A549 (cell line): ENCODE results near the gene RGS6. TPM values are rescaled to one million over a fixed set of nuclear protein-coding genes. Genes with fewer than 3 reads are reported as not detected.

Experiments used
- ATAC-seq, 2 experiments: fragments of 200-7000 bp in 1 of 2; fragments of >200 bp in 1 of 2; cut with Nextera tagmentation in 1 of 2; cut with Tn5 transposase in 1 of 2; 3 replicates each; pipeline versions ENCODE4 v1.8.0 to v1.9.1; 2018 to 2020; ENCODE audit warnings: mild to moderate bottlenecking in 1 of 2, moderate library complexity in 1 of 2
- CTCF ChIA-PET: fragments of 300-600 bp; sonication (Branson Sonifier 250); formaldehyde crosslinking; extraction: SDS; loops from one replicate; lab custom pipeline; 2021; ENCODE audit warnings: antibody characterized with exemption, inconsistent platforms; lab: Yijun Ruan, JAX
- POLR2A ChIA-PET: fragments of 350-600 bp; formaldehyde crosslinking; extraction: SDS; loops from one replicate; lab custom pipeline; 2021; ENCODE audit warnings: antibody characterized with exemption, inconsistent platforms; lab: Yijun Ruan, JAX
- DNase-seq, 2 experiments: peaks; one replicate each; pipeline versions ENCODE4 v3.0.0 to v3.0.0-alpha.2; 2011 to 2016; ENCODE audit warnings: low read depth in 1 of 2, low spot score in 1 of 2
- FAIRE-seq: peaks from 2 replicates; lab custom pipeline; 2011; peaks lifted over from hg19 to GRCh38; lab: Jason Lieb, UNC
- H3K27ac ChIP-seq, 2 experiments: fragments of >200 bp; sonication (Bioruptor Twin); formaldehyde crosslinking; 3 replicates each; pipeline ENCODE4 v1.5.1; 2016 to 2017
- H3K4me1 ChIP-seq: fragments of >200 bp; sonication (Bioruptor Twin); formaldehyde crosslinking; 3 replicates; pipeline ENCODE4 v1.6.1; 2016
- H3K4me2 ChIP-seq: fragments of >200 bp; sonication (Bioruptor Twin); formaldehyde crosslinking; 3 replicates; pipeline ENCODE4 v1.6.1; 2016
- H3K4me3 ChIP-seq: fragments of >200 bp; sonication (Bioruptor Twin); formaldehyde crosslinking; 3 replicates; pipeline ENCODE4 v1.5.1; 2016
- H3K9me3 ChIP-seq: fragments of >200 bp; sonication (Bioruptor Twin); formaldehyde crosslinking; 3 replicates; pipeline ENCODE4 v1.6.1; 2016
- BCL3 ChIP-seq: fragments of >200 bp; sonication (Bioruptor Twin); formaldehyde crosslinking; IDR thresholded peaks from 3 replicates; pipeline ENCODE4 v1.6.1; 2016
- CBX2 ChIP-seq: fragments of 200-600 bp; sonication (generic); IDR thresholded peaks from 2 replicates; pipeline ENCODE4 v1.6.1; 2016; ENCODE audit warnings: low read depth, mild to moderate bottlenecking, borderline replicate concordance
- CBX8 ChIP-seq: fragments of 200-600 bp; sonication (generic); IDR thresholded peaks from 2 replicates; pipeline ENCODE4 v1.6.1; 2016
- CHD4 ChIP-seq: fragments of 200-600 bp; sonication (generic); IDR thresholded peaks from 2 replicates; pipeline ENCODE4 v1.6.1; 2016; ENCODE audit warnings: antibody characterized with exemption, mild to moderate bottlenecking, borderline replicate concordance
- EHF ChIP-seq: fragments of 250-450 bp; sonication (Bioruptor Pico); IDR thresholded peaks from 2 replicates; pipeline ENCODE4 v1.5.0; 2020; ENCODE audit warnings: mild to moderate bottlenecking
- EHMT2 ChIP-seq: fragments of 200-600 bp; sonication (generic); IDR thresholded peaks from 2 replicates; pipeline ENCODE4 v1.6.1; 2016; ENCODE audit warnings: antibody characterized with exemption, low read depth, mild to moderate bottlenecking, moderate library complexity
- ESRRA ChIP-seq: fragments of 150-350 bp; IDR thresholded peaks from 2 replicates; pipeline ENCODE4 v1.6.1; 2014; ENCODE audit warnings: mild to moderate bottlenecking, low read length, borderline replicate concordance
- FOSB ChIP-seq: fragments of 250-450 bp; sonication (Bioruptor Pico); IDR thresholded peaks from 2 replicates; pipeline ENCODE4 v1.5.0; 2020; ENCODE audit warnings: mild to moderate bottlenecking, moderate library complexity
- FOXS1 ChIP-seq: fragments of 250-450 bp; sonication (Bioruptor Pico); IDR thresholded peaks from 2 replicates; pipeline ENCODE4 v1.5.0; 2020; ENCODE audit warnings: mild to moderate bottlenecking, moderate library complexity
- HDAC2 ChIP-seq: fragments of 200-600 bp; sonication (generic); IDR thresholded peaks from 2 replicates; pipeline ENCODE4 v1.6.1; 2016
- HES2 ChIP-seq: fragments of >200 bp; sonication (Bioruptor Twin); formaldehyde crosslinking; IDR thresholded peaks from 2 replicates; pipeline ENCODE4 v1.6.1; 2016
- HOXB5 ChIP-seq: fragments of 250-450 bp; sonication (Bioruptor Pico); IDR thresholded peaks from 2 replicates; pipeline ENCODE4 v1.5.0; 2020; ENCODE audit warnings: mild to moderate bottlenecking, moderate library complexity
- KDM1A ChIP-seq: fragments of 200-600 bp; sonication (generic); IDR thresholded peaks from 2 replicates; pipeline ENCODE4 v1.6.1; 2016; ENCODE audit warnings: low read depth, mild to moderate bottlenecking
- MAFK ChIP-seq: fragments of 450-650 bp; IDR thresholded peaks from 2 replicates; pipeline ENCODE4 v1.6.1; 2014; ENCODE audit not compliant: partially characterized antibody
- MAX ChIP-seq: IDR thresholded peaks from 2 replicates; pipeline ENCODE4 v1.6.1; 2012
- MYC ChIP-seq: IDR thresholded peaks from 2 replicates; pipeline ENCODE4 v1.6.1; 2012; ENCODE audit warnings: mild to moderate bottlenecking, inconsistent platforms, low read length, improper control_type of control experiment, borderline replicate concordance
- NFE2L2 ChIP-seq: fragments of 150-350 bp; conservative IDR thresholded peaks from 2 replicates; pipeline ENCODE4 v1.6.1; 2014; ENCODE audit warnings: low read length
- PBX3 ChIP-seq: IDR thresholded peaks from 2 replicates; pipeline ENCODE4 v1.6.1; 2012
- RAD21 ChIP-seq, 2 experiments: fragments of >200 bp in 1 of 2; sonication (Bioruptor Twin) in 1 of 2; formaldehyde crosslinking in 1 of 2; IDR thresholded peaks in 1 of 2; conservative IDR thresholded peaks in 1 of 2; 2 replicates in 1 of 2; 3 replicates in 1 of 2; pipeline ENCODE4 v1.6.1; 2012 to 2018; ENCODE audit warnings: inconsistent platforms in 1 of 2
- RARB ChIP-seq: fragments of 250-450 bp; sonication (Bioruptor Pico); IDR thresholded peaks from 2 replicates; pipeline ENCODE4 v1.8.0; 2021; ENCODE audit warnings: mild to moderate bottlenecking, moderate library complexity
- REST ChIP-seq: fragments of 200-600 bp; sonication (generic); IDR thresholded peaks from 2 replicates; pipeline ENCODE4 v1.6.1; 2016; ENCODE audit warnings: antibody characterized with exemption, mild to moderate bottlenecking, moderate library complexity
- RNF2 ChIP-seq: fragments of 200-600 bp; sonication (generic); IDR thresholded peaks from 2 replicates; pipeline ENCODE4 v1.6.1; 2016; ENCODE audit warnings: low read depth, mild to moderate bottlenecking, antibody characterized with exemption, moderate library complexity, borderline replicate concordance
- SREBF2 ChIP-seq: fragments of 450-650 bp; IDR thresholded peaks from 2 replicates; pipeline ENCODE4 v1.6.1; 2014; ENCODE audit warnings: mild to moderate bottlenecking, moderate library complexity
- TP53 ChIP-seq: fragments of 250-450 bp; sonication (Bioruptor Pico); IDR thresholded peaks from 2 replicates; pipeline ENCODE4 v1.5.0; 2021; ENCODE audit warnings: mild to moderate bottlenecking, moderate library complexity
- ZC3H11A ChIP-seq: fragments of 450-650 bp; IDR thresholded peaks from 2 replicates; pipeline ENCODE4 v1.6.1; 2014; ENCODE audit warnings: antibody characterized with exemption, mild to moderate bottlenecking
- WGBS: methylation state at CpG from one replicate; pipeline ENCODE4 v1.1.6; 2017; ENCODE audit errors: missing lambda C conversion rate; 5-methylcytosine and 5-hydroxymethylcytosine counted together
- polyA plus RNA-seq, 4 experiments: library from polyadenylated mRNA; depleted of rRNA in 3 of 4; stranded (reverse); fragments of >200 nt; fragmentation: RNase III in 1 of 4; extraction: RNeasy Plus Mini Kit Qiagen cat#74134 plus additional on column Dnase treatment in 1 of 4; gene quantifications; 2 replicates in 3 of 4; 3 replicates in 1 of 4; pipeline ENCODE4 v1.2.3, GENCODE V29; 2011 to 2017

The RGS6 gene
- polyA plus RNA-seq, 2 of the 4 experiments (the other 2 are of a cell fraction), result not detected

- no peak for TF ChIP-seq BCL3
- TF ChIP-seq EHF (CRISPR knock-in tag), result no peak
- TF ChIP-seq MAX, result no peak
- no peak for TF ChIP-seq CHD4
These were observed 101.1 kb downstream of the RGS6 start (continued) for GRCh38 chr14:72033365-72033764.

GRCh38 chr14:72040528-72040927 lies 108.3 kb downstream of the RGS6 start:
- Histone ChIP-seq H3K4me1 (no peaks in the 10 kb centered on the region), H3K4me2 (no peak overlapping the region), H3K4me3 (no peak overlapping the region), H3K27ac (no peak overlapping the region), H3K9me3 (no peaks in the 10 kb centered on the region)
- FAIRE-seq, result no peak
- POLR2A ChIA-PET, result no interaction called here
- CTCF ChIA-PET, result no interaction called here
- TF ChIP-seq RARB (CRISPR knock-in tag), result no peak
- TF ChIP-seq HOXB5, result no peak
- TF ChIP-seq FOSB (CRISPR knock-in tag), result no peak
- TF ChIP-seq HES2, result no peak
- TF ChIP-seq RNF2, result no peak
- TF ChIP-seq PBX3, result no peak
- no peak for TF ChIP-seq CHD4
- no peak for TF ChIP-seq REST
- TF ChIP-seq EHMT2, result no peak
- no peak for TF ChIP-seq HDAC2
- no peak for TF ChIP-seq MAFK
- no peak for TF ChIP-seq NFE2L2
- no peak for TF ChIP-seq TP53 (CRISPR knock-in tag)
- no peak for TF ChIP-seq MAX
- no peak for TF ChIP-seq CBX8
- TF ChIP-seq SREBF2, result no peak
- TF ChIP-seq RAD21 (conservative IDR thresholded peaks at IDR 0.05 in 1 of 2, IDR thresholded peaks at IDR 0.05 in 1 of 2), result no peak
- no peak for TF ChIP-seq FOXS1 (CRISPR knock-in tag)
- TF ChIP-seq MYC, result no peak
- no peak for DNase-seq
- no peak for ATAC-seq

- ChIA-PET CTCF (no interaction called here), POLR2A (no interaction called here)
- TF ChIP-seq HDAC2 (no peak), ZC3H11A (no peak), KDM1A (no peak), ESRRA (no peak), CBX2 (no peak)
- H3K4me1 ChIP-seq, result no peaks in the 10 kb centered on the region
- no peak overlapping the region for H3K4me2 ChIP-seq
- no peak for ATAC-seq
- no peak for DNase-seq
- no peaks in the 10 kb centered on the region for H3K9me3 ChIP-seq
- H3K27ac ChIP-seq, result no peak overlapping the region
- no peak for FAIRE-seq
- no peak overlapping the region for H3K4me3 ChIP-seq
- 7% methylated on average over 2 of the region's 2 CpGs for WGBS
These were observed 113.0 kb downstream of the RGS6 start for GRCh38 chr14:72045271-72045670.
